Left forelimb (tissue), 1 donor: ENCODE results near the gene RPL10A.

Source experiments
- DNase-seq: peaks from one replicate; pipeline ENCODE4 v3.0.0-alpha.2; 2018; ENCODE audit warnings: low spot score

RPL10A gene

GRCh38 chr6:35476004-35476403 is 7.8 kb downstream of the RPL10A start:
- DNase-seq, result no peak

DNA sequence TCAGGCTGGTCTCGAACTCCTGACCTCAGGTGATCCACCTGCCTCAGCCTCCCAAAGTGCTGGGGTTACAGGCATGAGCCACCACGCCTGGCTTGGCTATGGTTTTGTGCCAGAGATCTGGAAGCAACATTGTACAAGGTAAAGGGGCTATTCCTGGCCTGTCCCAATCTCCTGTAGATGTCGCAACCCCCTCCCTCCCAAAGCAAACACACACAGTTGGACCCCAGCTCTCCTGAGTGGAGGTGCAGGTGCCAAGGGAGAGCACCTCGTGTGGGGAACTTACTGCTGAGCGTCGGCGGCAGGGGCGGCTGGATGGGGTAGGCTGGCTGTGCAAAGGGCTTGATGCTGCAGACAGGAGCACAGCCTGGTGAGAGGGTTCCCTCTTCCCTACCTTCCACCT is 8.8 kb downstream of the RPL10A start:
- DNase-seq, result no peak

DNA sequence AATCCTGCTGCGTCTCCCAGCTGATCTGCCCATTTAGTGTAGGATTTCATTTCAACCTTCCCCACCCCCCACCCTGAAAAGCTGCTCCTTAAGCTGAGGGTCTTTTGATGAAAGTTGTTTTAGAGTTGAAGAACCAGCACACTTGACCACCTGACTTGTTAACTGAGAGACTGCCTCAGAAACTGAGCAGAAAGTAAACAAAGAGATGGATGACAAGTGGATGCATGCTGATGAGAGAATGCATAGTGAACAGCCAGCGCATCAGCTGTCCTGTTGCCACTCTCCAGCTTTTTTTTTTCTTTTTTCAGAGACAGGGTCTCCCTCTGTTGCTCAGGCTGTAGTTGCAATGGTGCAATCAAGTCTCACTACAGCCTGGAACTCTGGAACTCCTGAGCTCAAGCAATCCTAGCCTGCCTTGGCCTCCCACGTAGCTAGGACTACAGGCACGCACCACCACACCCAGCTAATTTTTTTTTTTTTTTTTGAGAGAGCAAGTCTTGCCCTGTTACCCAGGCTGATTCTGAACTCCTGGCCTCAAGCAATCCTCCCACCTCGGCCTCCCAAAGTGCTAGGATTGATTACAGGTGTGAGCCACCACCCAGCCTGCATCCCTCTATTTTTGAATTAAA is 9.5 kb downstream of the RPL10A start:
- no peak for DNase-seq

- no peak for DNase-seq
These were observed 10.1 kb downstream of the RPL10A start for GRCh38 chr6:35478259-35478658.

GRCh38 chr6:35480176-35480575 is 12.0 kb downstream of the RPL10A start:
- no peak for DNase-seq

- no peak for DNase-seq
These were observed 13.0 kb downstream of the RPL10A start for GRCh38 chr6:35481226-35481625.

GRCh38 chr6:35483062-35483461 is 14.9 kb downstream of the RPL10A start:
- DNase-seq, result no peak

DNA sequence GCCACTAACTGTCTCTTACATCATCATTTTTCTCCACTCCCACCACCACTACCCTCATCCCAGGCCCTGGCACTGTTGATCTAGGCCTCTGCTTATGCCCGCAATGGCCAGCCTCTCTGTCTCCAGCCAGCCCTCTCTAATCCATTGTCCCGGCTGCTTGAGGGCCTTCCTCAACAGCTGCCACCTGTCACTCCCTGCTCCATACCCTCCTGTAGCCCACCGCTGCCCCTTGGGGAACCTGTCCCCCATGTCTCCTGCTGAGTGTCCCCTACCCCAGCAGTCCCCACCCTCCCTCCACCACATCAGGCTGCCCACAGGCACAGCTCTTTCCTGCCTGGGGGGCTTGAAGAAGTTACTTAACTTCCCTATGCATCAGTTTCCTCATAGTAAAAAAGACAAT is 15.3 kb downstream of the RPL10A start:
- DNase-seq, result no peak

DNA sequence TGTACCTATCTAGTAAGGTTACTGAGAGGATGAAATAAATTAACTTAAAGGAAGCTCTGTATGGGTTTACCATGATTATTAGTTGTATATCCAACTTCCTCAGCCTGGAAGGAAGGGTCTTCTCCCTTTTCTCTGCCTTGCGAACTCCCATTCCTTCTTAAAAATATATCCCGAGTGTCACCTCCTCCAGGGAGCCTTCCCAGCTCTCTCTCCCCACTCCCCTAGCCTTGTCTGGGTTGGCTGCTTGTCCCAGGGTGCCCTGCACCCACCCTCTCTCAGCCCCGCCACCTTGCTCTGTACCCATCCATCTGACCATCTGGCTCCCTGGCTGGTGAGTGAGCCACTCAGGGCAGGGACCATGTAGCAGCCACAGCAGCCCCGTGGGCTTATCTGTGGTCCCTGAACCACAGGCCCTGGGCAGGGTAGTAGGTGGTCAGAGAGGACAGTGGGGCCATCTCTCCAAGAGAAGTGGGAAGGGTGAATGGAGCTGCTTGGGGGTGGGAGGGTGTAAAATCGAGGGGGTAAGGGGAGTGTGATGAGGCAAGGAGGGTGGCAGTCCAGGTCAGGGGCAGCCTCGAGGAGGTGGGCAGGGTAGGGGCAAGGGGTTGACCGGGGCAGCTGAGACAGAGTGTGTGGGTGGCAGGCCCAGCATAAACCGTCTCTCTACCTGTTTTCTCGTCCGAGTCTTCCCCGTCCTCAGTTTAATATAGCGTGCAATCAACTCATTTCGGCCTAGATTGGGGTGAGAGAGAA is 15.9 kb downstream of the RPL10A start:
- no peak for DNase-seq

DNA sequence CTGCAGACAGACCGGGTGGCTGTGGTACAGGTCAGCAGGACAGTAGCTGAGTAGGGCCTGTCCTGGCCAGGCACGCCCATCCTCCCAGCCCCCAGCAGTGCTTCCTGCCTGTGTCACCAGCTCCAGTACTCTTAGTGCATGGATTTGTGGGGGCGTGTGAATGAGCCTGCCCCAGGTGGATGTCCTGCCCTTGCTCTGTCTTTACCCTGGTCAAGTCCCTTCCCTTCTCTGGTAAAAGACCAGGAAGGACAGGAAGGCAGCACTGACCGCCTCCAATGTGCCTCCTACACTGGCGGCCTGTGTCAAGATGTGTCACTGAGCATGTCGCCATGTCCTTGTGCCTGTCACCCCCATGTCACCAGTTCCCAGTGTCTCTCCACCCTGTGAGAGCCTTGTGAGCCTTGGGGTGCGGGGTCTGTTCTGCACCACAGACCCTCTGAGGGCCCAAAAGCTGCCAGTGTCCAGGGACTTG is 16.8 kb downstream of the RPL10A start:
- DNase-seq, result no peak

- DNase-seq, result no peak
These were observed 17.2 kb downstream of the RPL10A start for GRCh38 chr6:35485402-35485877.

DNA sequence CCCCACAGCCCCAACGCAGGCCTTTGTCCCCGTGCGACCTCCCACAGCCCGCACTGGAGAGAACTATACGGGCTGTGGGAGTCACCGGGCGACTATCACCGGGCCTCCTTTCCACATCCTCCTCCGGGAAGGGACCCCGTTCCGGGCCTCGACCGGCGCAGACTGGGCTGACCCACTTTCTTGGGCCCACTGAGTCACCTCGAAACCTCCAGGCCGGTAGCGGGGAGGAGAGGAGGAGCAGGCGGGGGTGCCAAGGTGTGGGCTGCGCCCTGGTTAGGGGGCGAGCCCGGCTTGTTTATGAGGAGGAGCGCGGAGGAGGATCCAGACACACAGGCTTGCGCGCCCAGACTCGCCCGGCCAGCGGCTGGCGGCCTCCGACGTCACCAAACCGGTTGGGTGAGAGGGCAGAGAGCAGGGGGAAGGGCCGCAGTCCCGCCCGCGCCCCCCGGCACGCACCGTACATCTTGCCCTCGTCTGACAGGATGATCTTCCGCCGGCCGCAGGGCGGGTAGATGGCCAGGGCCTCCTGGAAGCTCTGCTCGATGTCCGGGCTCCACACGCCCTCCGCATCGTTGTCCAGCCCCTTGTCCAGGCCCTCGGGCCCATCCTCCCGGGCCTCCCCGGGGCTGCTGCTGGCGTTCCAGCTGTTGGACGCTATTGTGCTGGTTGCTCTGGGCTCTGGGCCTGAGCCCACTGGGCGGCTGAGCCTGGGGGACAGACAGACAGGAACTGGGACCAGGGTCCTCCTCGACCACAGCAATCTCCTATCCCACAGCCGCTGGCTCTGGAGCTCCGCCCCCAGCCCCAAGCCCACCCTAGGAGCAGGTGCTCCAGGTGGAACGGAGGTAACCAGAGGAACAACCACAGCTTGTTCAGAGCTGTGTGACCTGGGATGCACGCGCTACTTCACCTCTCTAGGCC is 18.1 kb downstream of the RPL10A start:
- DNase-seq, result no peak

- DNase-seq, result no peak
These were observed 19.7 kb downstream of the RPL10A start for GRCh38 chr6:35487658-35488516.

DNA sequence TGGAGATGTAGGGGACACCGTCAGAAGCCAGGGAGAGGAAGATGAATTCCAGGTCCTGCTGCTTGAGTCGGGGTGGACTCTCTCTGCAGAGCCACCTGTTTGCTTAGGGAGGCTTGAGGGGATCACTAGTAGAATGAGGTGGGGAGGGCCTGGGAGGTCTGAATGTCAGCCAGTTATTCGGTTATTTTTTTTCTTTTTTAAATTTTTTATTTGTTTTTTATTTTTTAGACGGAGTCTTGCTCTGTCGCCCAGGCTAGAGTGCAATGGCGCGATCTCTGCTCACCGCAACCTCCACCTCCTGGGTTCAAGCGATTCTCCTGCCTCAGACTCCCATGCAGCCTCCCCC is 20.3 kb downstream of the RPL10A start:
- DNase-seq, result no peak

DNA sequence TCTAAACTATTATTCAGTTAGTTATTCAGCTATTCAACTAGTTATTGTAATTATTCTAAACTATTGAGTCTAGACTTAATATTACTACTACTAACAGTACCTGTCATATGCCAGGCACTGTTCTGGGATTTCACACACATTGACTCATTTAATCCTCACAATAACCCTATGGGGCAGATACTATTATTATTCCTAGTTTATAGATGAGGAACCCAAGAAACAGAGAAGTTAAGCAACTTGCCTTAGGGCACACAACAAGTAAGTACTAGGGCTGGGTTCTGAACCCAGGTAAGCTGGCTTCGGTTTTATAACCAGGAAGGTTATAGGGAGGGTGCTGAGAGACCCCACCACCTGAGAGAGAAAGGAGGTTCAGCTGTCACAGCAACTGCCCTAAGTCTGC is 20.9 kb downstream of the RPL10A start:
- no peak for DNase-seq

DNA sequence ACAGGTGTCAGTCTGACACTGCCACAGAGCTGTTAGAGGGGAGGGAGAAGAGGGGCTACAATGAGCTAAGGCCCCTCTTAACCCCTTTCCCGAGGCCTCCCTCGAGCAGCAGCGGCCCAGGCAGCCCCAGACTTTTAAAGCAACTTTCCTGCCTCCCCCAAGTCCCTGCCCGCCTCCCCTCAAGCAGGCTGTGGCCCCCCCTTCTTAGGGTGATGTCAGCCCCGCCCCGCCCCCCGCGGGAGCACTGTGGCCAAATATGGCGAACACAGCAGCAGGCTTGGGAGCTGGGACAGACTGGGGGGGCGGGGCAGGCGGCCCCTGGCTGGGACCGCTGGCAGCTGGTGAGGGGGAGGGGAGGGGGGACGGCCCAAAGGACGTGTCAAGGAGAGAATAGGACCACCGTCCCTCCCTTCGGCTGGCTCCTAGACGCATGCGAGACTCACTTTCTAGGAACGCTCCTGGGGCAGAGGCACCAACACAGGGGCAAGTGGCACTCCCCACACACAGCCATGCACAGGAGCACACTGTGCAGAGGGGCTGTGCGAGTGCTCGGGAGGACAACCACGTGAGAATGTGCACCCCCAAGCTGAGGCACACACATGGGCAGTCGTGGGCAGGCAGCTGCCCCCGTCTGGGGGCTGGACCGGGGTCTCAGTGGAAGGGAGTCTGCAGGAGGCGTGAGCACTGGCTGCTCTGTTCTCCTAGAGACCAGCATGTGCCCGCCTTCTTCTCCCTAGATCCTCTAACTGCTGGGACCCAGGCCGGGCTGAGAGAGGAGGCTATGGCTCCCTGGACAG is 22.0 kb downstream of the RPL10A start:
- peak; percentile 87 for DNase-seq

DNA sequence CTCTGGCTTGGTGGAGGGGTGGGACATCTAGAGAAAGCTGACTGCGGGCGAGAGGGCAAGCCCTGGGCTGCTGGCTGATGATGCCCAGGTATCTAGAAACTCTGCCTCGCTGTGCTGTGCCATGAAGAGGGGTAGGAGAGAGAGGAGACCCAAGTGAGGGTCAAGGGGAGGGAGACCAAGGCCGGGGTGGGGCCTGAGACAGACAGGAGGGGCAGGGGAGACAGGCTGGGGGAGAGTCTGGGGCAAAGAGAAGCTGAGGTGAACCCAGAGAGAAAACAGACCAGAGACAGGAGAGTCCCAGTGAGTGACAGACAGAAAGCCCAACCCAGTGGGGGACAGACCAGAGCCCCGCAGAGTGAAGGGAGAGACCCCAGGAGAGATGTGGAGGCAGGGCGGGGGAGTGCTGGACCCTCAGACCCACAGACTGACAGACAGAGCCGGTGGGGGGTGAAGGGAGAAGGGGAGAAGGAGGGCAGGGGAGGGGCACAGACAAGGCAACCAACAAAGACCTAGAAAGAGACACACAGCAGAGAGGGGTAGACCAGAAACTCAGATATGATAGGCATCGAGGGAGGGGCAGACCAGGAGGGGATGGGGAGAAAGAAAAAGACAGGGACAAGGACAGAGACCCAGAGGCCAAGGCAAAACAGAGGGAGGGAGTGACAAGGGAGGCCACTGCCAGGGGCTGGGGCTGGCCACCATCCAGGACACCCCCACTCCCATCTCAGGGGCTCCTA is 22.8 kb downstream of the RPL10A start:
- no peak for DNase-seq

DNA sequence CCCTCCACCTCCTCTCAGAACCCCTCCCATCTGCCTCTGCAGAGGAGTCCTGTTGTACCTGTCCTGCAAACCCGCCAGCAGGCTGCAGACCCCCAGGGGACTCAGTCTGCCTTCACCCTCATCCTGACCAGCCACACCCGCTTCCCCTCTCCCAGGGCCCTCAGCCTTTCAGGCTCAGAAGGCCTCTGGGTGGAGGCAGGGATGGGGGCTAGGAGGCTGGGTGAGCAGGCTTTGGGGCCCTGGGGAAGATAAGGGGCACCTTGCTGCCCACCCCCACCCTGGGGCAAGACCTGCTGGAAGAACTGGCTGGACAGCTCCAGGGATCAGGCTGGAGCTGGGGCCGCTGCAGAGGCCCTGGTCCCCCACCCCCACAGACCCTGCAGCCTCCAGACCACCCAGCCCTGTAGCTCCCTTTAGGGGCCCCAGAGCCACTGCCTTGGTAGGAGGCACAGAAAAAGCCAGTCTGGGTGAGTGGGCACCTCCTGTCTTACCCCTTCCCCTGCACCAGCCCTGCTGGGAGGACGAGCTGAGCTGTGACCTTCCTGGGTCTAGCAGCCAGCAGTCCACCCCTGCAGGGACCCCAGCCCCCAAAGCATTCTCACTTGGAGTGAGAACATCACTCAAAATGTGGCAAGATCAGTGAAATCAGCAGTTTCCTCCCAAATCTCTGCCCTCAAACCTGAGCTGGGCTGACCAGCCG is 23.5 kb downstream of the RPL10A start:
- DNase-seq, result no peak

GRCh38 chr6:35492258-35492973 is 24.2 kb downstream of the RPL10A start:
- no peak for DNase-seq
